Body of pancreas (tissue), 4 donors: ENCODE results near the gene ZNF253.

ENCODE experiments used
- POLR2A ChIP-seq, 3 donors: fragments of 450-650 bp; IDR thresholded peaks; one replicate each; pipeline ENCODE4 v1.6.1; 2016; ENCODE audit warnings: antibody characterized with exemption in 3 of 3, mild to moderate bottlenecking in 2 of 3
- TF ChIP-seq, protein P1 (sequence below), 7 experiments: fragments of 450-650 bp in 4 of 7; fragments of 200-600 bp in 3 of 7; sonication (generic) in 3 of 7; IDR thresholded peaks; one replicate each; pipeline ENCODE4 v1.5.1; 2016 to 2019; ENCODE audit warnings: antibody characterized with exemption in 7 of 7

DNA sequence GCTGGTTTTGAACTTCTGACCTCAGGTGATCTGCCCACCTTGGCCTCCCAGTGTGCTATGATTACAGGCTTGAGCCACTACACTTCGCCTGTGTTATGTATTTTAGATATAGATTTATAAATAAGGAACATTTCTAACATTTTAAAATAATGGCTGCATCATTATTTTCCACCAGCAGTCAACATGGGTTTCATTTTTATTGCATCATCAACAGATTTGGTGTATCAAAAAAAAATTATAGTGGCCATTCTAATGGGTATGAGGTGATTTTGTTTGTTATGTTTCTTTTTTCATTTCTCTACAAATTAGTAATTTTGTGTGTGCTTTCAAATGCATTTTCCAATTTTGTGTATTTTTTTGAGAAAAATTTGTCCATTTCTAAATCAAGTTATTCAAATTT is 18.9 kb downstream of the ZNF253 start:
- TF ChIP-seq, protein P1, sequence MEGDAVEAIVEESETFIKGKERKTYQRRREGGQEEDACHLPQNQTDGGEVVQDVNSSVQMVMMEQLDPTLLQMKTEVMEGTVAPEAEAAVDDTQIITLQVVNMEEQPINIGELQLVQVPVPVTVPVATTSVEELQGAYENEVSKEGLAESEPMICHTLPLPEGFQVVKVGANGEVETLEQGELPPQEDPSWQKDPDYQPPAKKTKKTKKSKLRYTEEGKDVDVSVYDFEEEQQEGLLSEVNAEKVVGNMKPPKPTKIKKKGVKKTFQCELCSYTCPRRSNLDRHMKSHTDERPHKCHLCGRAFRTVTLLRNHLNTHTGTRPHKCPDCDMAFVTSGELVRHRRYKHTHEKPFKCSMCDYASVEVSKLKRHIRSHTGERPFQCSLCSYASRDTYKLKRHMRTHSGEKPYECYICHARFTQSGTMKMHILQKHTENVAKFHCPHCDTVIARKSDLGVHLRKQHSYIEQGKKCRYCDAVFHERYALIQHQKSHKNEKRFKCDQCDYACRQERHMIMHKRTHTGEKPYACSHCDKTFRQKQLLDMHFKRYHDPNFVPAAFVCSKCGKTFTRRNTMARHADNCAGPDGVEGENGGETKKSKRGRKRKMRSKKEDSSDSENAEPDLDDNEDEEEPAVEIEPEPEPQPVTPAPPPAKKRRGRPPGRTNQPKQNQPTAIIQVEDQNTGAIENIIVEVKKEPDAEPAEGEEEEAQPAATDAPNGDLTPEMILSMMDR (IDR thresholded peaks at IDR 0.05), result no peak
- no peak for TF ChIP-seq POLR2A (IDR thresholded peaks at IDR 0.05)
